ENCODE data around the gene CMTM8. TPM values are rescaled to one million over a fixed set of nuclear protein-coding genes. Genes with fewer than 3 reads are reported as not detected.

CMTM8 gene
- total and polyA plus RNA-seq, 12 donors, result 2.1 to 8.4 (median 3.5) TPM

DNA sequence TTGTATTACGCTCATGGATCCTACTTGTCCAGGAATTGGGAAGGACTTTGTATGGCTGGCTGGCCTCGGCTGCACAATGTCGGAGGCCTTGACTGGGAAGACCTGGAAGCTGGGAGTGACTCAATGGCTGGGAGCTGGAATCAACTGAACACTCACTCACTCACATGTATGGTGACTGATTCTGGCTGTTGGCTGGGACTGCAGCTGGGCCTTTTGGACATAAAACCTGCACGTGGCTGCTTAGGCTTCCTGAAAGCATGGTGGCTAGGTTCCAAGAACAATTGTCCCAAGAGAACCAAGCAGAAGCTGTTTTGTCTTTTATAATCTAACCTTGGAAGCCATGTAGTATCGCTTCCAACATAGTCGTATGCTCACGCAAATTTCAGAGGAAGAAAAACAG is 38.0 kb upstream of the CMTM8 start:
- Histone ChIP-seq H3K4me3 (no peak overlapping the region), H3K27me3 (no peaks in the 10 kb centered on the region), H3K36me3 (no peaks in the 10 kb centered on the region), H3K4me1 (peaks cover 4 to 54% (median 46%) of the 10 kb centered on the region in 9 donors), H3K9me3 (no peaks in the 10 kb centered on the region), H3K27ac (peak overlapping the region; percentile 48 to 88 (median 80))
- peak; percentile 63 to 89 for DNase-seq
- TF ChIP-seq, protein P1, sequence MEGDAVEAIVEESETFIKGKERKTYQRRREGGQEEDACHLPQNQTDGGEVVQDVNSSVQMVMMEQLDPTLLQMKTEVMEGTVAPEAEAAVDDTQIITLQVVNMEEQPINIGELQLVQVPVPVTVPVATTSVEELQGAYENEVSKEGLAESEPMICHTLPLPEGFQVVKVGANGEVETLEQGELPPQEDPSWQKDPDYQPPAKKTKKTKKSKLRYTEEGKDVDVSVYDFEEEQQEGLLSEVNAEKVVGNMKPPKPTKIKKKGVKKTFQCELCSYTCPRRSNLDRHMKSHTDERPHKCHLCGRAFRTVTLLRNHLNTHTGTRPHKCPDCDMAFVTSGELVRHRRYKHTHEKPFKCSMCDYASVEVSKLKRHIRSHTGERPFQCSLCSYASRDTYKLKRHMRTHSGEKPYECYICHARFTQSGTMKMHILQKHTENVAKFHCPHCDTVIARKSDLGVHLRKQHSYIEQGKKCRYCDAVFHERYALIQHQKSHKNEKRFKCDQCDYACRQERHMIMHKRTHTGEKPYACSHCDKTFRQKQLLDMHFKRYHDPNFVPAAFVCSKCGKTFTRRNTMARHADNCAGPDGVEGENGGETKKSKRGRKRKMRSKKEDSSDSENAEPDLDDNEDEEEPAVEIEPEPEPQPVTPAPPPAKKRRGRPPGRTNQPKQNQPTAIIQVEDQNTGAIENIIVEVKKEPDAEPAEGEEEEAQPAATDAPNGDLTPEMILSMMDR (IDR thresholded peaks at IDR 0.05), result no peak
- WGBS, 2 donors, result 44 to 53% methylated on average over 7 of the region's 7 CpGs
- ATAC-seq, result peak; percentile 86 to 92 (median 90)
- intact Hi-C loops (cut with DNase I), result loop anchor here in 3 of 10 donors (2.0 to 5.0 kb wide), 2 partner anchors 37 to 38 kb away; partner anchors contain the start of gene CMTM8 (in 3 of the 3)

DNA sequence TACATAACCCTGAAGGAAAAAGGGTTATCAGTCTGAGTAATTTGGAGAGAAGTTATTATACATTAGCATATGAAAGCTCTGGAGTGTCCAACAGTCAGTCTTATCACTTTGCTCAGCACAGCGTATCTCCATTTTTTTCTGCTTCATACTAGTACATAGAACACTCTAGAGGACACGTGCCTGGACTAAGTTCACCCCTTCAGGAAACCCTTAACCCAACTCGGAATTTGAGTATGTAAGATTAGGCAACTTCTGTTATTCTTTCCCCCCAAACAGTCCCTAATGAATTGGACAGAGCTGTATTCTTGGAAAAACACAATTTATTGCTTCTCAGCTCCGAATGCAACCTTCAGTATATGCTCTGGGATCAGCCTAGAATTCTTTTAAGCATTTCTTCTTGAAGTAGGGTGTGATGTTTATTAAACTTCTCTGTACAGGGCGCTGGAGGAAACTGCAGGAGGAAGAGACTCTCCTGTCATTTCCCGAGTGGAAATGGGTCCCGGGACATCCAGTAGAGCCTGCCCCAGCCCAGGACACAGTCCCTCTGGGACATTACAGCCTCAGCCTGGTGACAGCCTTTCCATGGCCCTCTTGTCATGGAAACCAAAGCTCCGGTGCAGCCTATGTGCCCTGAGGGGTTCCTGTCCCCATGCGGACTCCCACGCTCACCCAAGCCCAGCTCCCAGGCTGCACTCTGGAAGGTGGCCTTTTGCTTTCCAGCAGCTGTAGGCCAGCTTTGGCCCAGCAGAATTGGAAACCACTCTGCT is 37.3 kb upstream of the CMTM8 start:
- H3K27me3 ChIP-seq, result no peaks in the 10 kb centered on the region
- TF ChIP-seq, protein P1 (IDR thresholded peaks at IDR 0.05), result no peak
- DNase-seq (peak; percentile 31 to 33), ATAC-seq (peak; percentile 53 to 85 (median 71))
- WGBS, 2 donors, result 42 to 52% methylated on average over 10 of the region's 10 CpGs
- peaks cover 4 to 52% (median 39%) of the 10 kb centered on the region in 9 donors for H3K4me1 ChIP-seq
- peak overlapping the region; percentile 48 to 88 (median 80) for H3K27ac ChIP-seq
- no peaks in the 10 kb centered on the region for H3K36me3 ChIP-seq
- intact Hi-C loops (cut with DNase I), result loop anchor here in 3 of 10 donors (2.0 to 5.0 kb wide), 2 partner anchors 36 to 38 kb away; partner anchors contain the start of gene CMTM8 (in 3 of the 3)
- H3K9me3 ChIP-seq, result no peaks in the 10 kb centered on the region
- H3K4me3 ChIP-seq, result no peak overlapping the region

DNA sequence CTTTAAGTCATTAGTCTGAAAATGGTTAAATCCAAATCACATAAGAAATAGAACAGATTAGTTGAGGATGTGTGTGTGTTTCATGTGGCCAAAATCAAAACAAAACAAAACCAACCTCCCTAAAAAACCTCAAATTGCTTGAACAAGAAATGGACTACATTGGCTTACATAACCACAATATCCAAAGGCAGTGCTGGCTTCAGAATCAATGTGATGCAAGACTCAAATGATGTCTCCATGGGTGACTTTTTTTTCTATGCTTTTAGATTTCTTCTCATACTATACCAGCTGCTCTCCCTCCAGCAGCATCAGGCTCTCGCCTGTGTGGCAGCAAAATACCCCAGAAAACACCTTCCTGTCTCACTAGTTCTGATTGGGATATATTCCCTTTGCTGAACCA is 36.0 kb upstream of the CMTM8 start:
- intact Hi-C loops (cut with DNase I), result loop anchor here in 2 of 10 donors (2.0 to 5.0 kb wide), 2 partner anchors 35 to 36 kb away; partner anchors contain the start of gene CMTM8 (in 2 of the 2)
- no peaks in the 10 kb centered on the region for H3K27me3 ChIP-seq
- peaks cover 4 to 48% (median 36%) of the 10 kb centered on the region in 9 donors for H3K4me1 ChIP-seq
- H3K36me3 ChIP-seq, result no peaks in the 10 kb centered on the region
- H3K9me3 ChIP-seq, result no peaks in the 10 kb centered on the region
- WGBS, 2 donors, result 88 to 93% methylated on average over 1 of the region's 1 CpG
- no peak for DNase-seq
- TF ChIP-seq, protein P1 (IDR thresholded peaks at IDR 0.05), result no peak
- no peak for ATAC-seq
- H3K4me3 ChIP-seq, result no peak overlapping the region
- peak overlapping the region in 5 of 10 donors; percentile 78 to 88 (median 84) for H3K27ac ChIP-seq

DNA sequence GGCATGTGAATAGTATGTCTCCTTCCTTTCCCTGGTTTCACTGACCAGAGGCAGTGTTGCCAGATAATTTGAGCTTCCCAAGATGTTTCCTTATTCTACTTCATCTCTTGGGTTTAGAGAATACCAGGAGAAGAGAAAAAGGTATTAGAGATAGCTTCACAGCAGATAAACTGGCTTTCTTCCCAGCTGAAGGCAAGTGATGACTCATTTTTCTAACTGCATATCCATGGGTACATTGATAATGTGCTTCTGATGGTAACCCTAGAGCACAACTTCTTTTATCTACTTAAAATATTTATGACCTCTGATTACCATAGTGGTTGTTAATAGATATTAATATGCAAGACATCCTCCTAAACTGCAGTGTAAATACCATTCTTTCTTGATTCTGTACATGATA is 34.6 kb upstream of the CMTM8 start:
- Histone ChIP-seq H3K9me3 (no peaks in the 10 kb centered on the region), H3K4me1 (peaks cover 4 to 45% (median 36%) of the 10 kb centered on the region in 9 donors), H3K27me3 (no peaks in the 10 kb centered on the region), H3K4me3 (no peak overlapping the region), H3K36me3 (no peaks in the 10 kb centered on the region), H3K27ac (no peak overlapping the region)
- ATAC-seq, result no peak
- intact Hi-C loops (cut with DNase I), result loop anchor here in 2 of 10 donors (2.0 to 5.0 kb wide), 2 partner anchors 33 to 35 kb away; partner anchors contain the start of gene CMTM8 (in 2 of the 2)
- no peak for DNase-seq
- TF ChIP-seq, protein P1 (IDR thresholded peaks at IDR 0.05), result no peak

Data from heart right ventricle (tissue), 16 donors.